PC-3 (cell line): ENCODE data around the gene NOX3. TPM values are rescaled to one million over a fixed set of nuclear protein-coding genes. Genes with fewer than 3 reads are reported as not detected.

Experiments
- ATAC-seq: fragments of 200-7000 bp; cut with Tn5 transposase; 2 replicates; pipeline ENCODE4 v1.9.1; 2020; ENCODE audit warnings: mild to moderate bottlenecking, moderate library complexity
- Bru-seq: library from RNA; stranded (reverse); fragments of 400-500 nt; gene quantifications from one replicate; lab custom pipeline; 2021; lab: Mats Ljungman, UMichigan
- BruChase-seq, 2 experiments: library from RNA; stranded (reverse); fragments of 400-500 nt; gene quantifications; one replicate each; lab custom pipeline; 2021; lab: Mats Ljungman, UMichigan
- BruUV-seq: library from RNA; stranded (reverse); fragments of 400-500 nt; replicated peaks from 2 replicates; lab custom pipeline; 2021; lab: Mats Ljungman, UMichigan
- CTCF ChIA-PET: fragments of 300-600 bp; sonication (Branson Sonifier 250); formaldehyde crosslinking; loops from one replicate; lab custom pipeline; 2022; ENCODE audit warnings: antibody characterized with exemption; lab: Charles Lee
- POLR2A ChIA-PET: fragments of 300-600 bp; sonication (Branson Sonifier 250); formaldehyde crosslinking; loops from one replicate; lab custom pipeline; 2022; ENCODE audit warnings: antibody characterized with exemption; ENCODE audit not compliant: unreplicated experiment; lab: Charles Lee
- DNase-seq: peaks from one replicate; pipeline ENCODE4 v3.0.0-alpha.2; 2015
- H2AFZ ChIP-seq: fragments of 300-600 bp; sonication (generic); 2 replicates; pipeline ENCODE4 v1.6.0; 2016; ENCODE audit warnings: antibody characterized with exemption, low read length
- H3F3A ChIP-seq: fragments of 300-600 bp; sonication (generic); one replicate; pipeline ENCODE4 v1.6.0; 2017; ENCODE audit warnings: antibody characterized with exemption, low read length, control low read depth, mild to moderate bottlenecking; ENCODE audit not compliant: unreplicated experiment
- H3K27ac ChIP-seq: fragments of 300-600 bp; sonication (generic); 2 replicates; pipeline ENCODE4 v1.5.1; 2016; ENCODE audit warnings: mild to moderate bottlenecking, low read length
- H3K27me3 ChIP-seq: fragments of 300-600 bp; sonication (generic); 2 replicates; pipeline ENCODE4 v1.6.1; 2016; ENCODE audit warnings: low read length, mixed read lengths
- H3K36me3 ChIP-seq: fragments of 300-600 bp; sonication (generic); 2 replicates; pipeline ENCODE4 v1.6.1; 2016; ENCODE audit warnings: low read depth, mixed run types, low read length, mixed read lengths
- H3K4me1 ChIP-seq: fragments of 300-600 bp; sonication (generic); 2 replicates; pipeline ENCODE4 v1.5.1; 2016; ENCODE audit warnings: low read length; ENCODE audit not compliant: insufficient read depth
- H3K4me2 ChIP-seq: fragments of 300-600 bp; sonication (generic); 2 replicates; pipeline ENCODE4 v1.6.0; 2016; ENCODE audit warnings: low read length
- H3K4me3 ChIP-seq: fragments of 300-600 bp; sonication (generic); 2 replicates; pipeline ENCODE4 v1.5.1; 2016; ENCODE audit warnings: mild to moderate bottlenecking, low read length, mixed read lengths
- H3K79me2 ChIP-seq: fragments of 300-600 bp; sonication (generic); 2 replicates; pipeline ENCODE4 v1.6.1; 2017; ENCODE audit warnings: low read length, mixed read lengths
- H3K9ac ChIP-seq: fragments of 300-600 bp; sonication (generic); 2 replicates; pipeline ENCODE4 v1.6.0; 2016; ENCODE audit warnings: mild to moderate bottlenecking, low read length
- H3K9me2 ChIP-seq: fragments of 300-600 bp; sonication (generic); replicated peaks from 2 replicates; pipeline ENCODE4 v1.6.1; 2016; ENCODE audit warnings: mixed run types, low read length, mixed read lengths
- H3K9me3 ChIP-seq: fragments of 300-600 bp; sonication (generic); 2 replicates; pipeline ENCODE4 v1.6.1; 2016; ENCODE audit warnings: low read length, mixed read lengths
- H4K20me1 ChIP-seq: fragments of 300-600 bp; sonication (generic); 2 replicates; pipeline ENCODE4 v1.6.1; 2016; ENCODE audit warnings: low read length, mixed read lengths
- CTCF ChIP-seq: fragments of 300-600 bp; sonication (generic); conservative IDR thresholded peaks from 2 replicates; pipeline ENCODE4 v1.5.1; 2017; ENCODE audit warnings: antibody characterized with exemption, low read depth, mild to moderate bottlenecking, low read length
- EZH2 ChIP-seq: fragments of 300-600 bp; sonication (generic); IDR thresholded peaks from one replicate; pipeline ENCODE4 v1.6.1; 2017; ENCODE audit warnings: antibody characterized with exemption, mild to moderate bottlenecking, low read length; ENCODE audit not compliant: unreplicated experiment
- EZH2phosphoT487 ChIP-seq: fragments of 300-600 bp; sonication (generic); IDR thresholded peaks from 2 replicates; pipeline ENCODE4 v1.6.1; 2018; ENCODE audit warnings: mild to moderate bottlenecking, antibody characterized with exemption, low read length, borderline replicate concordance
- intact Hi-C: fragments of 100-400 bp; cut with micrococcal nuclease; formaldehyde crosslinking; loops from 2 replicates; pipeline ENCODE4 v1.9.0; 2023
- long read RNA-seq: library from polyadenylated mRNA; unstranded; transcript quantifications from one replicate; pipeline ENCODE4 v2.0.0, GENCODE V29; 2021; ENCODE audit not compliant: unreplicated experiment
- total RNA-seq: library from RNA; depleted of rRNA; stranded (reverse); fragments of >200 nt; gene quantifications from 2 replicates; pipeline ENCODE4 v1.2.3, GENCODE V29; 2014; rRNA removed

NOX3 gene
- total RNA-seq (not detected in 2 replicates), Bru-seq, nascent RNA (percentile 25 among the genes with signal in this experiment), BruChase-seq, experiment 1, labeled RNA remaining after a 6-hour chase (percentile 21 among the genes with signal in this experiment), BruChase-seq, experiment 2, labeled RNA remaining after a 2-hour chase (percentile 25 among the genes with signal in this experiment)
- long read RNA-seq = 0 reads

GRCh38 chr6:155455766-155456165 is at the start of gene NOX3:
NOX3 (minus strand) TSS chr6:155455839; CDS start chr6:155455800, 39 bp downstream.
- Histone ChIP-seq H3K9me3 (no peaks in the 10 kb centered on the region), H3K36me3 (no peaks in the 10 kb centered on the region), H3K9ac (no peak within 1 kb of the TSS), H3K27me3 (no peaks in the 10 kb centered on the region), H3K4me2 (no peak within 1 kb of the TSS), H4K20me1 (no peaks in the 10 kb centered on the region), H3K4me3 (no peak within 1 kb of the TSS), H2AFZ (no peak within 1 kb of the TSS), H3K4me1 (no peaks in the 10 kb centered on the region), H3K79me2 (no peaks in the 10 kb centered on the region), H3F3A (no peaks in the 10 kb centered on the region), H3K9me2 (no peaks in the 10 kb centered on the region), H3K27ac (no peak within 1 kb of the TSS)
- no peak for TF ChIP-seq EZH2
- no peak for TF ChIP-seq CTCF
- TF ChIP-seq EZH2phosphoT487 = no peak
- BruUV-seq = no TSS peak
- ChIA-PET POLR2A (no interaction called here), CTCF (no interaction called here)
- intact Hi-C loops = no loop called here
- ATAC-seq (peak; percentile 54), DNase-seq (peak; percentile 12)

- no peak for DNase-seq
- H3K9ac ChIP-seq = no peak overlapping the region
- no peaks in the 10 kb centered on the region for H3F3A ChIP-seq
- H3K36me3 ChIP-seq = no peaks in the 10 kb centered on the region
- no peaks in the 10 kb centered on the region for H3K79me2 ChIP-seq
- H2AFZ ChIP-seq = no peak overlapping the region
- no peak for ATAC-seq
- ChIA-PET CTCF (no interaction called here), POLR2A (no interaction called here)
- H3K4me1 ChIP-seq = no peaks in the 10 kb centered on the region
- H3K27ac ChIP-seq = no peak overlapping the region
- no peak overlapping the region for H3K4me3 ChIP-seq
- no peak overlapping the region for H3K4me2 ChIP-seq
- H3K27me3 ChIP-seq = no peaks in the 10 kb centered on the region
- H3K9me2 ChIP-seq = no peaks in the 10 kb centered on the region
- H4K20me1 ChIP-seq = no peaks in the 10 kb centered on the region
- intact Hi-C loops = no loop called here
- TF ChIP-seq EZH2 (no peak), EZH2phosphoT487 (no peak)
- no TSS peak for BruUV-seq
- no peaks in the 10 kb centered on the region for H3K9me3 ChIP-seq
Measured at GRCh38 chr6:155504848-155505607, 49.4 kb upstream of the NOX3 start.

GRCh38 chr6:155502393-155502792 is 46.8 kb upstream of the NOX3 start:
- Histone ChIP-seq H3K9ac (no peak overlapping the region), H3F3A (no peaks in the 10 kb centered on the region), H3K79me2 (no peaks in the 10 kb centered on the region), H3K9me3 (no peaks in the 10 kb centered on the region), H3K4me3 (no peak overlapping the region), H3K27me3 (no peaks in the 10 kb centered on the region), H3K4me2 (no peak overlapping the region), H3K9me2 (no peaks in the 10 kb centered on the region), H3K4me1 (no peaks in the 10 kb centered on the region), H4K20me1 (no peaks in the 10 kb centered on the region), H3K36me3 (no peaks in the 10 kb centered on the region), H3K27ac (no peak overlapping the region), H2AFZ (no peak overlapping the region)
- intact Hi-C loops = no loop called here
- no TSS peak for BruUV-seq
- ChIA-PET POLR2A (no interaction called here), CTCF (no interaction called here)
- ATAC-seq (no peak), DNase-seq (no peak)
- TF ChIP-seq CTCF (no peak), EZH2 (no peak), EZH2phosphoT487 (no peak)
